HepG2 (cell line): ENCODE measurements around the gene SLC35E4. TPM values are rescaled to one million over a fixed set of nuclear protein-coding genes. Genes with fewer than 3 reads are reported as not detected.

Experiments
- ATAC-seq: fragments of 200-7000 bp; cut with Tn5 transposase; 3 replicates; pipeline ENCODE4 v1.9.1; 2020; ENCODE audit warnings: mild to moderate bottlenecking, moderate library complexity
- BruUV-seq: library from RNA; stranded (reverse); fragments of 400-500 nt; replicated peaks from 2 replicates; lab custom pipeline; 2021; lab: Mats Ljungman, UMichigan
- CTCF ChIA-PET: fragments of 300-600 bp; formaldehyde crosslinking; extraction: SDS; loops from one replicate; lab custom pipeline; 2021; ENCODE audit warnings: low total read pairs, inconsistent platforms, low intra/inter-chr PET ratio; lab: Yijun Ruan, JAX
- POLR2A ChIA-PET: fragments of 350-600 bp; sonication (Branson Sonifier 250); formaldehyde crosslinking; loops from one replicate; lab custom pipeline; 2020; ENCODE audit warnings: antibody characterized with exemption, inconsistent platforms; lab: Yijun Ruan, JAX
- DNase-seq: peaks from one replicate; pipeline ENCODE4 v3.0.0-alpha.2; 2015; ENCODE audit warnings: low spot score
- FAIRE-seq: peaks from 3 replicates; lab custom pipeline; 2011; peaks lifted over from hg19 to GRCh38; lab: Jason Lieb, UNC
- H2AFZ ChIP-seq: one replicate; pipeline ENCODE4 v1.6.1; 2011; ENCODE audit warnings: low read length, inconsistent platforms
- H3K27ac ChIP-seq: fragments of 300-600 bp; 3 replicates; pipeline ENCODE4 v1.8.0; 2011; ENCODE audit warnings: mixed run types, mild to moderate bottlenecking, mixed read lengths, low read length, inconsistent platforms; ENCODE audit not compliant: insufficient read depth; ENCODE audit errors: extremely low read length
- H3K27me3 ChIP-seq, 2 experiments: fragments of 200-600 bp in 1 of 2; 2 replicates in 1 of 2; 3 replicates in 1 of 2; pipeline versions ENCODE4 v1.6.0 to v1.8.0; 2011; ENCODE audit warnings: low read length in 2 of 2, mild to moderate bottlenecking in 2 of 2, moderate library complexity in 2 of 2, inconsistent platforms in 1 of 2; ENCODE audit not compliant: insufficient read depth in 2 of 2, control insufficient read depth in 1 of 2
- H3K36me3 ChIP-seq, 2 experiments: fragments of 200-600 bp in 1 of 2; replicated peaks in 1 of 2; 2 replicates in 1 of 2; 3 replicates in 1 of 2; pipeline versions ENCODE4 v1.5.1 to v1.8.0; 2011; ENCODE audit warnings: low read length in 2 of 2, inconsistent platforms in 1 of 2; ENCODE audit not compliant: insufficient read depth in 2 of 2, control insufficient read depth in 1 of 2
- H3K4me1 ChIP-seq: 2 replicates; pipeline ENCODE4 v1.5.1; 2012; ENCODE audit warnings: low read length, inconsistent platforms; ENCODE audit not compliant: insufficient read depth
- H3K4me2 ChIP-seq: 2 replicates; pipeline ENCODE4 v1.6.0; 2011; ENCODE audit warnings: low read depth, low read length, inconsistent platforms
- H3K4me3 ChIP-seq, 3 experiments: fragments of 200-600 bp in 1 of 3; sonication (generic), shearing (Covaris generic) in 1 of 3; replicated peaks in 1 of 3; 2 replicates each; pipeline ENCODE4 v1.5.1; 2011 to 2016; ENCODE audit warnings: low read length in 3 of 3, inconsistent platforms in 2 of 3, low read depth in 2 of 3, mild to moderate bottlenecking in 2 of 3, control low read depth in 1 of 3, mixed read lengths in 1 of 3; ENCODE audit not compliant: insufficient read depth in 1 of 3
- H3K79me2 ChIP-seq: one replicate; pipeline ENCODE4 v1.6.1; 2011; ENCODE audit warnings: low read length, inconsistent platforms; ENCODE audit not compliant: insufficient read depth
- H3K9ac ChIP-seq: 2 replicates; pipeline ENCODE4 v1.6.0; 2011; ENCODE audit warnings: mild to moderate bottlenecking, low read depth, low read length, inconsistent platforms; ENCODE audit not compliant: insufficient read depth
- H3K9me3 ChIP-seq: 2 replicates; pipeline ENCODE4 v1.5.1; 2012; ENCODE audit warnings: mild to moderate bottlenecking, low read length
- H4K20me1 ChIP-seq: 2 replicates; pipeline ENCODE4 v1.6.0; 2011; ENCODE audit warnings: inconsistent platforms, mild to moderate bottlenecking, low read length, moderate library complexity; ENCODE audit not compliant: insufficient read depth
- ATRX ChIP-seq: sonication (generic); formaldehyde crosslinking; IDR thresholded peaks from 2 replicates; pipeline ENCODE4 v1.4.0; 2020; ENCODE audit warnings: missing genetic modification reagents, borderline replicate concordance
- CEBPB ChIP-seq: IDR thresholded peaks from 2 replicates; pipeline ENCODE4 v1.6.1; 2011; ENCODE audit warnings: low read depth, low read length, improper control_type of control experiment, borderline replicate concordance
- ELF1 ChIP-seq: sonication (generic); formaldehyde crosslinking; IDR thresholded peaks from 2 replicates; pipeline ENCODE4 v1.4.0; 2020; ENCODE audit warnings: missing genetic modification reagents
- GFI1 ChIP-seq: sonication (generic); formaldehyde crosslinking; IDR thresholded peaks from 2 replicates; pipeline ENCODE4 v1.5.0; 2020; ENCODE audit warnings: missing genetic modification reagents, mild to moderate bottlenecking, borderline replicate concordance
- GTF2F1 ChIP-seq: fragments of 150-350 bp; IDR thresholded peaks from 2 replicates; pipeline ENCODE4 v1.6.1; 2014; ENCODE audit warnings: low read length
- HOXA3 ChIP-seq: sonication (generic); formaldehyde crosslinking; IDR thresholded peaks from 2 replicates; pipeline ENCODE4 v1.5.0; 2020; ENCODE audit warnings: missing genetic modification reagents
- KAT7 ChIP-seq: IDR thresholded peaks from 2 replicates; pipeline ENCODE4 v1.6.1; 2018; ENCODE audit warnings: borderline replicate concordance, missing compliant biosample characterization
- NR2F1 ChIP-seq, 2 experiments: fragments of 450-650 bp in 1 of 2; formaldehyde crosslinking in 1 of 2; IDR thresholded peaks; 2 replicates each; pipeline versions ENCODE4 v1.5.0 to v1.6.1; 2016 to 2020; ENCODE audit warnings: mild to moderate bottlenecking in 1 of 2, missing compliant biosample characterization in 1 of 2, missing genetic modification reagents in 1 of 2, moderate library complexity in 1 of 2
- PAX8 ChIP-seq: sonication (generic); formaldehyde crosslinking; IDR thresholded peaks from 2 replicates; pipeline ENCODE4 v1.8.0; 2022; ENCODE audit warnings: mild to moderate bottlenecking, missing genetic modification reagents, borderline replicate concordance
- SMAD9 ChIP-seq: sonication (generic); formaldehyde crosslinking; IDR thresholded peaks from 2 replicates; pipeline ENCODE4 v1.5.1; 2020; ENCODE audit warnings: mild to moderate bottlenecking, missing genetic modification reagents
- THYN1 ChIP-seq: sonication (generic); formaldehyde crosslinking; IDR thresholded peaks from 2 replicates; pipeline ENCODE4 v1.8.1; 2023; ENCODE audit warnings: low read depth, mild to moderate bottlenecking, moderate library complexity, missing genetic modification reagents, borderline replicate concordance
- ZFP36L1 ChIP-seq: sonication (generic); formaldehyde crosslinking; IDR thresholded peaks from 2 replicates; pipeline ENCODE4 v1.8.0; 2022; ENCODE audit warnings: mild to moderate bottlenecking, missing genetic modification reagents, moderate library complexity
- ZKSCAN5 ChIP-seq: sonication (generic); formaldehyde crosslinking; IDR thresholded peaks from 2 replicates; pipeline ENCODE4 v1.5.1; 2020; ENCODE audit warnings: mild to moderate bottlenecking, missing genetic modification reagents
- WGBS: methylation state at CpG from one replicate; pipeline ENCODE4 v1.1.6; 2017; ENCODE audit warnings: low lambda C conversion rate; 5-methylcytosine and 5-hydroxymethylcytosine counted together
- in situ Hi-C: cut with HindIII; loops from 2 replicates; pipeline ENCODE4 v1.10.0; 2017; ENCODE audit warnings: low pct_unique_long_range_greater_than_20kb; ENCODE audit not compliant: extremely low pct_ligation_motif_present
- intact Hi-C: fragments of 100-400 bp; cut with micrococcal nuclease; formaldehyde crosslinking; loops from one replicate; pipeline ENCODE4 v1.10.0; 2022; ENCODE audit not compliant: unreplicated experiment
- polyA plus RNA-seq, 8 experiments: library from polyadenylated mRNA; depleted of rRNA in 3 of 8; stranded (reverse) in 7 of 8; unstranded in 1 of 8; fragments of >200 nt; fragmentation: Illumina TruSeq in 4 of 8; extraction: Trizol in 4 of 8; gene quantifications; 2 replicates each; pipeline versions ENCODE4 v1.2.1 to v1.2.3, GENCODE V29; 2011 to 2016; ENCODE audit warnings: low read depth in 4 of 8, missing spikeins in 1 of 8, mixed read lengths in 1 of 8; ENCODE audit not compliant: insufficient read depth in 1 of 8
- total RNA-seq, 5 experiments: library from RNA; depleted of rRNA; stranded (reverse); fragments of >200 nt; fragmentation: Illumina TruSeq; extraction: Trizol; gene quantifications; 2 replicates each; pipeline ENCODE4 v1.2.3, GENCODE V29; 2016; ENCODE audit warnings: low read depth in 1 of 5
- TF ChIP-seq, protein P1 (sequence below): sonication (generic); formaldehyde crosslinking; IDR thresholded peaks from 2 replicates; pipeline ENCODE4 v1.8.0; 2023; ENCODE audit warnings: mild to moderate bottlenecking, missing genetic modification reagents

The SLC35E4 gene
- total and polyA plus RNA-seq, 2 of the 13 experiments (the other 11 are each of a cell fraction or from before 2014, with no cell fraction given) = 0.07 to 0.15 TPM

- TF ChIP-seq HOXA3 (CRISPR knock-in tag) (no peak), SMAD9 (no peak), KAT7 (CRISPR knock-in tag) (no peak), GTF2F1 (no peak), ELF1 (no peak), GFI1 (CRISPR knock-in tag) (no peak), THYN1 (CRISPR knock-in tag) (no peak)
Measured at GRCh38 chr22:30646518-30647160, 11.1 kb downstream of the SLC35E4 start (continued).

DNA sequence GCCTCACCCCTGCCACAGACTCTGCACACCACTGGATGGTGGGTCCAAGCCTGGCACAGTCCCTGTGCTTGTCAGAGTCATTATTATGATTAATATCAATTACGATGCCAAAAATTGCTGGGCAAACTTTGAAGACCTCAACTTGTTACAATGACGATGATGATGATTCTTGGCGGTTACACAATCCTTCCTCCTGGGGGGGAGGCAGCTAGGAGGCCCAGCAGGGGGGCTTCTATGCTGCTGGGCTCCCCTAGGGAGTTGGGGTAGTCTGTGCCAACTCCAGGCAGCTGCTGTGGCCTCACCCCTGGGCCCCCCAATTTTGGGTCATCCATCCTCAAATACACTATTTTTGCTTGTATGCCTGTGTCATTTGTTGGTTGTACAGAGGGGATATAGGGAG lies 12.0 kb downstream of the SLC35E4 start:
- no peak overlapping the region for H2AFZ ChIP-seq
- intact Hi-C loops = no loop called here
- 0% methylated on average over 1 of the region's 3 CpGs for WGBS
- H3K4me1 ChIP-seq = no peaks in the 10 kb centered on the region
- ATAC-seq = no peak
- H3K9me3 ChIP-seq = no peaks in the 10 kb centered on the region
- H3K9ac ChIP-seq = no peak overlapping the region
- FAIRE-seq = no peak
- ChIA-PET POLR2A (no interaction called here), CTCF (no interaction called here)
- no peak for DNase-seq
- H3K27ac ChIP-seq = no peak overlapping the region
- H3K4me2 ChIP-seq = no peak overlapping the region
- in situ Hi-C loops = no loop called here
- TF ChIP-seq ZFP36L1 (CRISPR knock-in tag) = no peak
- no peak for TF ChIP-seq ATRX (CRISPR knock-in tag)
- no peak for TF ChIP-seq NR2F1 (CRISPR knock-in tag; IDR thresholded peaks at IDR 0.05)
- TF ChIP-seq PAX8 (CRISPR knock-in tag) = no peak
- TF ChIP-seq CEBPB = peak; percentile 5; the same call in 1 of the 2 replicates
- TF ChIP-seq, protein P1, sequence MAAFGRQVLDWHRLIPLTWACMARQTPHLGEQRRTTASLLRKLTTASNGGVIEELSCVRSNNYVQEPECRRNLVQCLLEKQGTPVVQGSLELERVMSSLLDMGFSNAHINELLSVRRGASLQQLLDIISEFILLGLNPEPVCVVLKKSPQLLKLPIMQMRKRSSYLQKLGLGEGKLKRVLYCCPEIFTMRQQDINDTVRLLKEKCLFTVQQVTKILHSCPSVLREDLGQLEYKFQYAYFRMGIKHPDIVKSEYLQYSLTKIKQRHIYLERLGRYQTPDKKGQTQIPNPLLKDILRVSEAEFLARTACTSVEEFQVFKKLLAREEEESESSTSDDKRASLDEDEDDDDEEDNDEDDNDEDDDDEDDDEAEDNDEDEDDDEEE (CRISPR knock-in tag) = no peak
- TF ChIP-seq ZKSCAN5 (CRISPR knock-in tag) = no peak
- H3K4me3 ChIP-seq = no peak overlapping the region
- BruUV-seq = no TSS peak
- H3K27me3 ChIP-seq = peaks cover 0 to 2% of the 10 kb centered on the region in 2 experiments; a peak in 1 of 5 replicates
- H3K79me2 ChIP-seq = no peaks in the 10 kb centered on the region
- H4K20me1 ChIP-seq = no peaks in the 10 kb centered on the region
- no peaks in the 10 kb centered on the region for H3K36me3 ChIP-seq
